Mammary epithelial cell (primary cell): Measurements from ENCODE around the gene DOCK2.

Experiments used
- EZH2 ChIP-seq: IDR thresholded peaks from 2 replicates; pipeline ENCODE4 v1.6.1; 2012; ENCODE audit warnings: low read length, inconsistent platforms, borderline replicate concordance
- TF ChIP-seq, protein P1 (sequence below), 2 donors: IDR thresholded peaks in 1 of 2; conservative IDR thresholded peaks in 1 of 2; 2 replicates each; pipeline ENCODE4 v1.5.1; 2011 to 2012; ENCODE audit warnings: inconsistent platforms in 2 of 2, low read length in 2 of 2, mild to moderate bottlenecking in 2 of 2, control low read depth in 1 of 2, low read depth in 1 of 2; ENCODE audit not compliant: insufficient read depth in 1 of 2; ENCODE audit errors: extremely low read depth in 1 of 2

GRCh38 chr5:169757016-169757415 lies 119.9 kb downstream of the DOCK2 start:
- TF ChIP-seq, protein P1, sequence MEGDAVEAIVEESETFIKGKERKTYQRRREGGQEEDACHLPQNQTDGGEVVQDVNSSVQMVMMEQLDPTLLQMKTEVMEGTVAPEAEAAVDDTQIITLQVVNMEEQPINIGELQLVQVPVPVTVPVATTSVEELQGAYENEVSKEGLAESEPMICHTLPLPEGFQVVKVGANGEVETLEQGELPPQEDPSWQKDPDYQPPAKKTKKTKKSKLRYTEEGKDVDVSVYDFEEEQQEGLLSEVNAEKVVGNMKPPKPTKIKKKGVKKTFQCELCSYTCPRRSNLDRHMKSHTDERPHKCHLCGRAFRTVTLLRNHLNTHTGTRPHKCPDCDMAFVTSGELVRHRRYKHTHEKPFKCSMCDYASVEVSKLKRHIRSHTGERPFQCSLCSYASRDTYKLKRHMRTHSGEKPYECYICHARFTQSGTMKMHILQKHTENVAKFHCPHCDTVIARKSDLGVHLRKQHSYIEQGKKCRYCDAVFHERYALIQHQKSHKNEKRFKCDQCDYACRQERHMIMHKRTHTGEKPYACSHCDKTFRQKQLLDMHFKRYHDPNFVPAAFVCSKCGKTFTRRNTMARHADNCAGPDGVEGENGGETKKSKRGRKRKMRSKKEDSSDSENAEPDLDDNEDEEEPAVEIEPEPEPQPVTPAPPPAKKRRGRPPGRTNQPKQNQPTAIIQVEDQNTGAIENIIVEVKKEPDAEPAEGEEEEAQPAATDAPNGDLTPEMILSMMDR (conservative IDR thresholded peaks at IDR 0.05 in 1 of 2, IDR thresholded peaks at IDR 0.05 in 1 of 2; ENCODE audit: extremely low read depth in 1 of 2, insufficient read depth in 1 of 2, low read depth in 1 of 2, low read length in 2 of 2): no peak
- TF ChIP-seq EZH2: no peak
